ENCODE results near the gene XK.
"Not testable (repeated sequence)": the region's sequence is repeated elsewhere in the genome, so short reads cannot be mapped to it uniquely, and the experiment has no call there.

Gene XK

GRCh38 chrX:37757082-37757481 is 71.5 kb downstream of the XK start:
- Histone ChIP-seq H3K9me3 (ENCODE audit: severe bottlenecking) (no peaks in the 10 kb centered on the region), H3K27me3 (ENCODE audit: insufficient read depth, low read depth, severe bottlenecking) (no peaks in the 10 kb centered on the region), H3K36me3 (no peaks in the 10 kb centered on the region), H3K27ac (no peak overlapping the region), H3K4me3 (ENCODE audit: low read depth, low read length) (no peak overlapping the region)
- DNase-seq: no peak
- no peak for TF ChIP-seq CTCF (IDR thresholded peaks at IDR 0.05; ENCODE audit: low read depth, low read length)

- Histone ChIP-seq H3K27me3 (ENCODE audit: insufficient read depth, low read depth, severe bottlenecking) (no peaks in the 10 kb centered on the region), H3K36me3 (no peaks in the 10 kb centered on the region), H3K4me3 (ENCODE audit: low read depth, low read length) (no peak overlapping the region), H3K9me3 (ENCODE audit: severe bottlenecking) (no peaks in the 10 kb centered on the region), H3K27ac (no peak overlapping the region)
- no peak for DNase-seq
- TF ChIP-seq CTCF (IDR thresholded peaks at IDR 0.05; ENCODE audit: low read depth, low read length): no peak
Measured at GRCh38 chrX:37759351-37759750, 73.8 kb downstream of the XK start.

GRCh38 chrX:37759878-37760418 is 74.4 kb downstream of the XK start:
- no peaks in the 10 kb centered on the region for H3K9me3 ChIP-seq (ENCODE audit: severe bottlenecking)
- DNase-seq: no peak
- no peak overlapping the region for H3K27ac ChIP-seq
- H3K27me3 ChIP-seq (ENCODE audit: insufficient read depth, low read depth, severe bottlenecking): no peaks in the 10 kb centered on the region
- no peaks in the 10 kb centered on the region for H3K36me3 ChIP-seq
- H3K4me3 ChIP-seq (ENCODE audit: low read depth, low read length): no peak overlapping the region
- no peak for TF ChIP-seq CTCF (IDR thresholded peaks at IDR 0.05; ENCODE audit: low read depth, low read length)

- no peak for DNase-seq
- no peak overlapping the region for H3K27ac ChIP-seq
- H3K36me3 ChIP-seq: no peaks in the 10 kb centered on the region
- no peak for TF ChIP-seq CTCF (IDR thresholded peaks at IDR 0.05; ENCODE audit: low read depth, low read length)
- H3K27me3 ChIP-seq (ENCODE audit: insufficient read depth, low read depth, severe bottlenecking): no peaks in the 10 kb centered on the region
- H3K4me3 ChIP-seq (ENCODE audit: low read depth, low read length): no peak overlapping the region
- no peaks in the 10 kb centered on the region for H3K9me3 ChIP-seq (ENCODE audit: severe bottlenecking)
Measured at GRCh38 chrX:37763400-37763799, 77.8 kb downstream of the XK start.

GRCh38 chrX:37765507-37765906 is 79.9 kb downstream of the XK start:
- Histone ChIP-seq H3K27ac (no peak overlapping the region), H3K36me3 (no peaks in the 10 kb centered on the region), H3K4me3 (ENCODE audit: low read depth, low read length) (no peak overlapping the region), H3K27me3 (ENCODE audit: insufficient read depth, low read depth, severe bottlenecking) (no peaks in the 10 kb centered on the region), H3K9me3 (ENCODE audit: severe bottlenecking) (no peaks in the 10 kb centered on the region)
- DNase-seq: no peak
- TF ChIP-seq CTCF (IDR thresholded peaks at IDR 0.05; ENCODE audit: low read depth, low read length): no peak

- H3K27ac ChIP-seq: no peak overlapping the region
- DNase-seq: no peak
- no peaks in the 10 kb centered on the region for H3K27me3 ChIP-seq (ENCODE audit: insufficient read depth, low read depth, severe bottlenecking)
- H3K36me3 ChIP-seq: no peaks in the 10 kb centered on the region
- no peaks in the 10 kb centered on the region for H3K9me3 ChIP-seq (ENCODE audit: severe bottlenecking)
- no peak for TF ChIP-seq CTCF (IDR thresholded peaks at IDR 0.05; ENCODE audit: low read depth, low read length)
- no peak overlapping the region for H3K4me3 ChIP-seq (ENCODE audit: low read depth, low read length)
Measured at GRCh38 chrX:37767430-37767829, 81.8 kb downstream of the XK start.

- not testable (repeated sequence) for H3K27me3 ChIP-seq (ENCODE audit: insufficient read depth, low read depth, severe bottlenecking); DNase-seq; H3K4me3 ChIP-seq (ENCODE audit: low read depth, low read length)
Measured at GRCh38 chrX:37768866-37769265, 83.3 kb downstream of the XK start.

More at GRCh38 chrX:37768866-37769265, 83.3 kb downstream of the XK start:
- H3K36me3 ChIP-seq; H3K9me3 ChIP-seq (ENCODE audit: severe bottlenecking); H3K27ac ChIP-seq: not testable (repeated sequence)

Measured in WERI-Rb-1 (cell line).